HUES64 (cell line): ENCODE measurements around the gene ROR2.

Experiments
- H3K27ac ChIP-seq: 2 replicates; pipeline ENCODE4 v1.7.0; 2013; ENCODE audit warnings: low read depth, low read length, inconsistent platforms
- H3K27me3 ChIP-seq: 2 replicates; pipeline ENCODE4 v1.6.1; 2013; ENCODE audit warnings: mild to moderate bottlenecking, low read length; ENCODE audit not compliant: insufficient read depth
- H3K36me3 ChIP-seq: 2 replicates; pipeline ENCODE4 v1.6.1; 2013; ENCODE audit warnings: mild to moderate bottlenecking, low read length; ENCODE audit not compliant: insufficient read depth
- H3K4me1 ChIP-seq: 2 replicates; pipeline ENCODE4 v1.6.1; 2013; ENCODE audit warnings: mild to moderate bottlenecking, low read length, moderate library complexity; ENCODE audit not compliant: insufficient read depth
- H3K4me3 ChIP-seq: 2 replicates; pipeline ENCODE4 v1.5.1; 2013; ENCODE audit warnings: mild to moderate bottlenecking, low read length, moderate library complexity
- H3K9ac ChIP-seq: 2 replicates; pipeline ENCODE4 v1.6.1; 2013; ENCODE audit warnings: mild to moderate bottlenecking, low read depth, low read length
- H3K9me3 ChIP-seq: 2 replicates; pipeline ENCODE4 v1.6.1; 2013; ENCODE audit warnings: low read depth, low read length; ENCODE audit not compliant: insufficient read depth
- WGBS: fragments of 150-250, 120-280 bp; methylation state at CpG from one replicate; pipeline ENCODE4 v1.1.7; 2013; ENCODE audit warnings: missing lambda C conversion rate; 5-methylcytosine and 5-hydroxymethylcytosine counted together

ROR2 gene

GRCh38 chr9:91814201-91814600 lies 135.8 kb downstream of the ROR2 start:
- Histone ChIP-seq H3K27me3 (no peaks in the 10 kb centered on the region), H3K4me3 (no peak overlapping the region), H3K27ac (no peak overlapping the region), H3K4me1 (peaks cover 17% of the 10 kb centered on the region; the same call in 1 of the 2 replicates), H3K9ac (no peak overlapping the region), H3K36me3 (no peaks in the 10 kb centered on the region), H3K9me3 (no peaks in the 10 kb centered on the region)
- WGBS = 88% methylated on average over 9 of the region's 9 CpGs

- WGBS = 92% methylated on average over 11 of the region's 11 CpGs
- Histone ChIP-seq H3K4me1 (peaks cover 12% of the 10 kb centered on the region; the same call in 1 of the 2 replicates), H3K9me3 (no peaks in the 10 kb centered on the region), H3K36me3 (no peaks in the 10 kb centered on the region), H3K27ac (no peak overlapping the region), H3K4me3 (no peak overlapping the region), H3K9ac (no peak overlapping the region), H3K27me3 (no peaks in the 10 kb centered on the region)
Observed at GRCh38 chr9:91813176-91813795, 136.7 kb downstream of the ROR2 start.

- Histone ChIP-seq H3K9me3 (no peaks in the 10 kb centered on the region), H3K27ac (no peak overlapping the region), H3K9ac (no peak overlapping the region), H3K4me1 (peaks cover 3% of the 10 kb centered on the region; the same call in 1 of the 2 replicates), H3K27me3 (no peaks in the 10 kb centered on the region), H3K4me3 (no peak overlapping the region), H3K36me3 (no peaks in the 10 kb centered on the region)
- WGBS = 90% methylated on average over 11 of the region's 14 CpGs
Observed at GRCh38 chr9:91812191-91812590, 137.8 kb downstream of the ROR2 start.

GRCh38 chr9:91811024-91811909 lies 138.8 kb downstream of the ROR2 start:
- Histone ChIP-seq H3K4me3 (no peak overlapping the region), H3K27ac (no peak overlapping the region), H3K9ac (no peak overlapping the region), H3K27me3 (no peaks in the 10 kb centered on the region), H3K9me3 (no peaks in the 10 kb centered on the region), H3K4me1 (no peaks in the 10 kb centered on the region), H3K36me3 (no peaks in the 10 kb centered on the region)
- WGBS = 89% methylated on average over 18 of the region's 19 CpGs

DNA sequence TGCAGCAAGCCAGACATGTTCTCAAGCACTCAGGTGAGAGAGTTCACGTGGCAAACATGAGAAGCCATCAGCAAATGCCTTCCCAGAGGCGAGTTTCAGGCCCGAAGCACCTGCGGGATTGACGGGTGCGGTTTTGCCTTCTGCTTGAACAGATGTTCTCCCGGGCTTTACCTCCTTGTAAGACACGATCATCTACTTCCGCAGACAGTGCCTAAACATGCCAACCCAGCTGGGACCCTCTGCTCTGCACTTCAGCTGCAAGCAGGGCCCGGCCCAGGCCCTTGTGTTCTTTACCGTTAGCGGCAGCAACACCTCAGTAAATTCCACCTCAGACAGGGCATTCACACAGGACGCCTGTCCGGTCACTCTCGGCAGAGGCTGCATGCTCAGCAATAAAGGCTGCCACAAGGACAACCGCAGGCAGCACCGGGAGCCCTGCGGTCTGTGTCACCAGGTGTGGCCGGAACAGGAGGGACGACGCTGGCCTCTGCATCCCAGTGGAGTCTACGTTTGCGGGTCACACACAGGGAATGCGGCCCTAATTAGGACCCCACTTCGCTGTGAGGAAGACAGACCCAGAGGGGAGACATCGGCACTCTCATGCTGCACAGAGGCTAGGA lies 139.6 kb downstream of the ROR2 start:
- no peak overlapping the region for H3K9ac ChIP-seq
- no peaks in the 10 kb centered on the region for H3K9me3 ChIP-seq
- H3K4me1 ChIP-seq = no peaks in the 10 kb centered on the region
- H3K27me3 ChIP-seq = no peaks in the 10 kb centered on the region
- no peaks in the 10 kb centered on the region for H3K36me3 ChIP-seq
- 94% methylated on average over 26 of the region's 26 CpGs for WGBS
- no peak overlapping the region for H3K27ac ChIP-seq
- H3K4me3 ChIP-seq = no peak overlapping the region

DNA sequence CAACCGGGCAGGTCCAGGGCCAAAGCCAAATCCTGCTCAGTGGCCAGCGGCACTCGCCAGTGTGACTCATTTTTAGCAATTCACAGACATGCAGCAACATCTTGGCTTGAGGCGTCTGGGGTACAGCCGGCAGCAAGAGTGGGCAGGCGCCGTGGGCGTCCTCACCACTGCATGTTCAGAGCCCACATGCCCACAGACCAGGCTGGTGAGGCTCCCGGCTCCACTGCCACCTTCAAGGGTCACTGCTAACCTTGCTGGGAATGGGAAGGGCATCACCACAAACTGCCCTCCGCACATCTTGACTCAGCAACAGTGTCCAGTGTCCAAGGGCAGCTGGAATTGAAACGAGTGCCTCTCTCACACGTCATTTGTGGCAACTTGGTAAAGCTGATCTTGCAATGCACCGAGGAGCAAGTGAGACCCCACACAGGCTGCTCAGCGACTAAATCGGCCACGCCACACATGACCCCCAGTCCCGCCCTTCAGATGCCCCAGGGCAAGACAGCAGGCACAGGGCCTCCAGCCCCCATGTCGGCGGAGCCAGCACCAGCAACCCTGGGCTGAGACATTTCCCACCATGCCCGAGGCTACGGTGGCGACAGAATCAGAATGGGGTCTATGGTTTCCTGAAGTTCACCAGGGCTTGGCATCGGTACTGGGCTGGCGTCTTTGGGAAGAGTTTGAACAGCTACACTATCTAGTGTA lies 140.3 kb downstream of the ROR2 start:
- Histone ChIP-seq H3K27ac (no peak overlapping the region), H3K9me3 (no peaks in the 10 kb centered on the region), H3K9ac (no peak overlapping the region), H3K36me3 (no peaks in the 10 kb centered on the region), H3K4me3 (no peak overlapping the region), H3K27me3 (no peaks in the 10 kb centered on the region), H3K4me1 (no peaks in the 10 kb centered on the region)
- 95% methylated on average over 24 of the region's 24 CpGs for WGBS

DNA sequence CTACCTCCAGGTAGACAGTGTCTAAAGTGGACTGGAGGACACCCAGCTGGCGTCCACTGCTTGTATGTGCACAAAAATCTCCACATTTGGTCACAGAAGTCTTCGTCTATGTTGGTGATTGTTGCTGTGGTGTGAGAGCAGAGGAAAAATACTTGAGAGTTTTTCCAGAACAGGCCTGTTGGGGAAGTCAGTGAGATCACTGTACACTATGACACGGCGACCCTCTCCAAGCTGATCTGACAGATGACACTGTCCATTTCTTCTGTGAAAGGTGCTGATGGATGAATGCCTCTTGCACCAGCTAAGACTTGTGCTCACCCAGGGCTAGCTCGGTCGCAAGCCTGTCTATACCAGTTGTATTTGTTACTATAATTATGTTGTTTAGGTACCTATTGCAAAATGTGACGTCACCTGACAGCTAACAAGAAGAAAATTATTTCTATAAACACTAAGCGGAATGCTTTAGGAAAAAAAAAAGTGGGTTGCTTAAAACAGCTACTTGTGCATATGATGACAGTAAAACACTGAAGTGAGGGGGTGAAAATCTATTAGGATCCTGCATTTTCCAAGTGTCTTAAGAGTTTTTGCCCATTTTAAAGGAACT lies 142.3 kb downstream of the ROR2 start:
- no peaks in the 10 kb centered on the region for H3K4me1 ChIP-seq
- H3K27me3 ChIP-seq = no peaks in the 10 kb centered on the region
- H3K9ac ChIP-seq = no peak overlapping the region
- 93% methylated on average over 7 of the region's 8 CpGs for WGBS
- H3K4me3 ChIP-seq = no peak overlapping the region
- no peaks in the 10 kb centered on the region for H3K9me3 ChIP-seq
- no peaks in the 10 kb centered on the region for H3K36me3 ChIP-seq
- no peak overlapping the region for H3K27ac ChIP-seq

DNA sequence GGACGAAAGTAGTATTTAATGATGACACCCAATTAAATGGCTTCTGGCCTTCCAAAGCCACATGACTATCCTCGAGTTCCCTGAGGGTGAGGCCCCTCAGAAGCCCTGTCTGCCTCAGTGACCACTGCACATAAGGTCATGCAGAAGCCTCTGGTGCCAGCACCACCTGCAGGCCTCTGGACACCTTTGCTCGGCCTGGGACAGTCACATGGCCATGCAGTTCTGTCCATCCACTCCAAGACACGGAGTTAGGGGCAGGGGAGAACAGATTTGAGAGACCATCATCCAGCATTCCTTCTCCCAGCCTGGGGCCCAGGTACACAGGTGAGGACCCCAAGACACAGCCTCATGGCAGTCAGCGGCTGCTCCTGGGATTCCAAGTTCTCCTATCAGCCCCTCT lies 145.0 kb downstream of the ROR2 start:
- Histone ChIP-seq H3K36me3 (no peaks in the 10 kb centered on the region), H3K4me3 (no peak overlapping the region), H3K9me3 (no peaks in the 10 kb centered on the region), H3K27ac (no peak overlapping the region), H3K27me3 (no peaks in the 10 kb centered on the region), H3K4me1 (no peaks in the 10 kb centered on the region), H3K9ac (no peak overlapping the region)
- WGBS = 91% methylated on average over 5 of the region's 5 CpGs

- no peak overlapping the region for H3K27ac ChIP-seq
- no peak overlapping the region for H3K9ac ChIP-seq
- WGBS = 90% methylated on average over 12 of the region's 13 CpGs
Observed at GRCh38 chr9:91803970-91804752, 145.9 kb downstream of the ROR2 start.

More at GRCh38 chr9:91803970-91804752, 145.9 kb downstream of the ROR2 start:
- Histone ChIP-seq H3K4me1 (no peaks in the 10 kb centered on the region), H3K27me3 (no peaks in the 10 kb centered on the region), H3K9me3 (no peaks in the 10 kb centered on the region), H3K4me3 (no peak overlapping the region), H3K36me3 (no peaks in the 10 kb centered on the region)
